ENCODE measurements around the gene LINC01488.

DNA sequence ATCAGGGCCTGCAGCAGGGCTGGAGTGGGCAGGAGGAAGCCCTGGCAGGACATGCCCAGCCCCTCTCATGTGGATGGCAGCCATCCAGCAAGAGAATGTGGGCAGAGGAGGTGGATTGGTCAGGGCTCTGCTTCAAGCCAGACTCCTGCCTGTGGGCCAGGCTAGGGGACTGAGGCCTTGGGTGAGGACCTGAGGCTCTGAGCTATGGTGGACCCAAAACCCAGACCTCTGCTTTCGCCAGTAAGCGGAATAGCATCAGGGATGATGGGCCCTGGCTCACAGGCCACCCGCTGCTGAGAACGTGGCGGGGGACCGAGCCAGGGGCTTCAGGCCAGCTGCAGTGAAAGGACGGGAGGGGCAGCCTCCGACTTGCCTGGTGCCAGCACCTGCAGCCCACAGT, 57.4 kb downstream of the LINC01488 start:
- TF ChIP-seq CTCF (IDR thresholded peaks at IDR 0.05; ENCODE audit: low read depth, low read length, poor library complexity, severe bottlenecking), result no peak
- TF ChIP-seq EZH2phosphoT487 (IDR thresholded peaks at IDR 0.05; ENCODE audit: borderline replicate concordance, low read length), result no peak

Measured in DOHH2 (cell line).